Erythroblast (primary cell): Measurements from ENCODE around the gene HAUS1.

Experiments
- DNase-seq, 2 experiments: peaks; one replicate each; lab custom pipeline; 2025; lab: John Stamatoyannopoulos, UW
- GATA1 ChIP-seq: IDR thresholded peaks from 2 replicates; pipeline ENCODE4 v1.6.1; 2011; ENCODE audit warnings: low read depth, mild to moderate bottlenecking, control low read depth, low read length, moderate library complexity
- POLR2A ChIP-seq: IDR thresholded peaks from 2 replicates; pipeline ENCODE4 v1.6.1; 2011; ENCODE audit warnings: mild to moderate bottlenecking, low read length

The HAUS1 gene

DNA sequence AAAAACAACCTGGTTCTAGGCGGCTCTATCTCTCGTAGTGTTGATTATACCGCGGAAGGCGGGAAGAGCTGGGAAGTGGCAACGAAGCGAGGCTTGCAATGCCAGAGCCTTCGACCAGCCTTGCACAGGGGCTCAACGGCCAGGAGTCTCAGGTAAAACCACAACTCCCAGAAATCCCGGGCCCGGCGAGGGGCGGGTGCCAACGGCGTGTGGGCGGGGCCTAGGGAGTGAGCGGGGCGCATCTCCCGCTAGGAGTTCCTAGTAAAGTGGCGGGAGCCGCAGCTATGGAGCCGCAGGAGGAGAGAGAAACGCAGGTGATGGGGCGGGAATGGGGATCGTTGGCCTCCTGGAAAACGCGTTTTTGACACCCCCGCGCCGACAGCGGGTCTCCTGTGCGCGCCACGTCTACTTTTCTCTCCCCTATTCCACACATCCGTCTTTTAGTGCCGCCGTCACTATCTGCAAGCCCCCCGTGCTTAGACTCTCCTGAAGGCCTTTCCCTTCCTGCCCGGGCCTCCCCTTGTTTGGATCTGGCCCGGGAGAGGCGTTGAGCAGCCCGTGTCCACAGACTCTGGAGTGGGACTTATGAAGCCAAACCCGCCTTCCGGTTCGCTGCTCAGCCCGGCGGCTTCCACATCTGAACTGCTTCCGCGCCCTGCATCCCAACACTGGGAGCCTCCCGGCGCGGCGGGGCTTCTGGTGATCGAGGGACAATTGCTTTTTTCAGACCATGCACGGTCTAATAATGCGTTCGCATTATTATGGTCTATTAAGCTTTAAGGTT, at the start of gene HAUS1:
Gene HAUS1 (plus strand): TSS at position 258 of the 784 bp plus-strand sequence. CDS start 27 bp downstream, at position 285.
- TF ChIP-seq POLR2A (peak; percentile 80), GATA1 (no peak)
- peak; percentile 91 to 93 for DNase-seq

DNA sequence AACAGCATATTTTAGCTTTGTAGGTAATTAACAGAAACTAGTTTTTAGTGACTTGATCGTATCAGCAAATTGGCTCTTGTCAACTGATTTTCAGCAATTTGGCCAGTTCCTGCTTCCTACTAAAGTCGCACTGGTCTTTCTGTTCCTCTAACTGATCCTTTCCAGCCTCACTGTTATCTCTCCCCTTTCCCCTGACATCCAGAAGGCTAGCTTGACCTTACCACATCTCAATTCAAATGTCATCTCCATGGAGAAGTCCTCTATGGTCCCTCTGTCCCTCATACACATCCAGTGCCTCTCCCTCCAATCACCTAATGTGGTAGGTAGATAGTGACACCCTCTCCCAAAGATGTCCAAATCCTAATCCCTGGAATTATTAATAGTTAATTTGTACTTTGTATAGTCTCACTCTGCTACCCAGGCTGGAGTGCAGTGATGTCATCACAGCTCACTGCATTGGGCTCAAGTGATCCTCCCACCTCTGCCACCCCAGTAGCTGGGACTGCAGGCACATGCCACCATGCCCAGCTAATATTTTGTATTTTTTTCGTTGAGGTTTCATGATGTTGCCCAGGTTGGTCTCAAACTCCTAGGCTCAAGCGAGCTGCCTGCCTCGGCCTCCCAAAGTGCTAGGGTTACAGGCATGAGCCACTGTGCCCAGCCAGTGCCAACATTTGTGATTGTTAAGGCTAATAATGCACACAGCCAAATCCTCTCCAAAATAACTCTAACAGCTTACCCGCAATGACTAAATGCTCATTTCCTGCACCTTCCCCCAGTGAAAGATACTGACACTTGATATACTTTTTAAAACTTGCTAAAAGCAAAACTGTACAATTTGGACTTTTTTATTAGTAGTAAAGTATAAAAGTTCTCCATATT, 49.0 kb upstream of the HAUS1 start:
- DNase-seq: peak in 1 of 2 experiments; percentile 34
- TF ChIP-seq GATA1 (no peak), POLR2A (no peak)

- no peak for TF ChIP-seq GATA1
- no peak for TF ChIP-seq POLR2A
- DNase-seq: no peak
Observed at GRCh38 chr18:46055838-46056230, 48.4 kb upstream of the HAUS1 start.

- DNase-seq: peak; percentile 91 to 98
- no peak for TF ChIP-seq GATA1
- peak; percentile 62 for TF ChIP-seq POLR2A
Observed at GRCh38 chr18:46060359-46060841, 43.8 kb upstream of the HAUS1 start.

DNA sequence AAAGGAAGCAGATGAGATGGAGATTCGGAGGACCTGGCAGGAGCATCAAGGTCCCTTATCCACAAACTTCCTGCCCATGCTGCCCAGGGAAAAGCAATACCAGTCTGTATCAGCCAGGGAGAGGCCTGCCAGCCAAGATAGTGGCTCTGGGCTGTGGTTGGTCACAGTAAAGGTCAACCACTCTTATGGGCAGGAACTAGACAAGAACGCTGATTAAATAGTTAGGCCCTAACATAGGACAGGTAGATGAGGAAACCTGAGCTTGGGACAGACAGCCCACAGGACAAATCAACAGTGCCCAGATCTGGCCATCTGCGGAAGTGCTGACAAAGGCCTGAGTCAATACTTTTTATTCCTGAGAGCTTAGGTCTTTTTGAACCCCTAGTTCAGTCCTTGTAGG, 42.8 kb upstream of the HAUS1 start:
- TF ChIP-seq GATA1 (no peak), POLR2A (no peak)

GRCh38 chr18:46061796-46062195, 42.4 kb upstream of the HAUS1 start:
- TF ChIP-seq GATA1: no peak
- no peak for TF ChIP-seq POLR2A
- DNase-seq: peak in 1 of 2 experiments; percentile 59

More for the DNA sequence above, 42.8 kb upstream of the HAUS1 start:
- peak; percentile 59 to 73 for DNase-seq

DNA sequence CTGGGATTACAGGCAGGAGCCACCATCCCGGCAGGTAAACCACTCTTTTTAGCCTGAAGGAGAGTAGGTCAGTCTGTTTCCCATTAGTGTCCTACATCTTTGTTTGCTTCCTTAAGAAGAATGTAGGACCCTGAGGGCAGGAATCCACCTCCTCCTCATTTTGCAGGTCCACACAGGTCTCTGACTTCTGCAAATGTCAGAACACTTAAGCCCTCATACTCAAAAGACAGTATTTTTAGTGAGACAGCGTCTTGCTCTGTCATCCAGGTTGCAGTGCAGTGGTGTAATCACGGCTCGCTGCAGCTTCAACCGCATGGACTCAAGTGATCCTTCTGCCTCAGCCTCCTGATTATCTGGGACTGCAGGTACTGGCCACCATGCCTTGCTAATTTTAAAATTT, 41.4 kb upstream of the HAUS1 start:
- no peak for TF ChIP-seq GATA1
- no peak for TF ChIP-seq POLR2A
- DNase-seq: peak; percentile 50 to 68

DNA sequence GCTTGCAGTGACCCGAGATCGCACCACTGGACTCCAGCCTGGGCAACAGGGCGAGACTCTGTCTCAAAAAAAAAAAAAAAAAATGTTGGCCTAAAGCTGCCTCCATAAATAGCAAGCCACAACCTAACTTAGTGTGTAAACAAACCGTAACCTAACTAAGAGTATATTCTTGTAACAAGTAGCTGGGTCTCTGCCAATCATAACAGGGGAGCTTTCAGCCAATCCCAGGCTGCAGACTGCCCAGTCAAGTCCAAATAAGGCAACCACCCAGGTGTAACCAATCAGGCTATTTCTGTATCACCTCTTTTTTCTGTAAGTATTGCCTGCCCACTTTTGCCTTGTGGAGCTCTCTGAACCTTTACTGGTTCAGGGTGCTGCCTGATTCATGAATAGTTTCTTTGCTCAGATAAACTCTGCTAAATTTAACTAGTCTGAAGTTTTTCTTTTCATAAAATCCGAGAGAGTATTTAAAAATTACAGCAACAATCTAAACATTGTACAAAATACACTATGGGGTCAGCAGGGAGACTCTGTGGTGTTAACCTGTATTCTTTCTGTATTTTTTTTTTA, 36.7 kb upstream of the HAUS1 start:
- DNase-seq: peak in 1 of 2 experiments; percentile 67
- TF ChIP-seq POLR2A: no peak
- no peak for TF ChIP-seq GATA1

- DNase-seq: no peak
- TF ChIP-seq POLR2A (no peak), GATA1 (no peak)
Observed at GRCh38 chr18:46068763-46069162, 35.4 kb upstream of the HAUS1 start.

- no peak for TF ChIP-seq GATA1
- no peak for TF ChIP-seq POLR2A
- DNase-seq: no peak
Observed at GRCh38 chr18:46069524-46069923, 34.7 kb upstream of the HAUS1 start.

GRCh38 chr18:46070232-46070631, 34.0 kb upstream of the HAUS1 start:
- TF ChIP-seq GATA1: no peak
- no peak for TF ChIP-seq POLR2A
- no peak for DNase-seq

DNA sequence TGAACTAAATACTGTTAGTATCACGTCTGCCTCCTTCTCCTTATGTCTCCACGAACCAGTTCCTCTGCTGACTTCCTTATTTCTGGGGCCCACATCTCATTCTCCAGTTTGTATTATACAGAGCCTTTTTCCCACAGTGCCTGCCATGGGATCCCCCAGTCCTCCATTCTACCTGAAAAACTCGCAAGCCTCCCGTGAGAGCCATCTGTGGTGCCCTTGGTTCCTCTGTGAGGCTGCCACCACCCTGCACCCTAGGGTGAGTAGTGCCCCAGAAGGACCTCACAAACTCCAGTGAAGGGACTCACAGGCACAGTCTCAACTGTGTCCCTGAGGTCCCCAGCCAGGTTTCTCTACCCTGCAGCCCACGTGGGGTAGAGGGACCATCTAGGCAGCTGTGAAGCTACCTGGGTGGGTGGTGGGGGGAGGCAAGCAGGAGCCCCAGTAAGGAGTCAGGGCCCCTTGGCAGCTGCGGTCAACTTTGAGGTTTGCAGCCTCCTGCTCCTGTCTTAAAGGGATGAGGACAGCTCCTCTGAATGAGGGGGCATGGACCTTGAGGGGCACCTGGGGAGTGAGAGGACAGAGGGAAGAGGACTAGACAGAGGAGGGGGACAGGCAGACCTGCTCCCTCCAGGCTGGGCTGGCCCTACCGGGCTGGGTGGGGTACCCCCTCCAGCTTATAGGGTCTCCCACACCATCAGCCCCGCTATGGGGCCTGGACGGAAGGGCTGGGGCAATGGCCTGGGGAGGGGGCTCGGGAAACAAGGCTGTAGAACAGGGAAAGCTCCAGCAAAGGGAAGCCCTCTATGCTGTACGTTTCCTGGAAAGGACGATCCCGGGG, 33.2 kb upstream of the HAUS1 start:
- TF ChIP-seq POLR2A (no peak), GATA1 (no peak)
- peak; percentile 63 to 68 for DNase-seq
